Adrenal gland (tissue), 5 donors: ENCODE results near the gene DLGAP4.
"Not testable (repeated sequence)": the region's sequence is repeated elsewhere in the genome, so short reads cannot be mapped to it uniquely, and the experiment has no call there.

Experiments
- CTCF ChIP-seq, 6 experiments: fragments of 450-650 bp in 4 of 6; fragments of 200-600 bp in 2 of 6; sonication (generic) in 1 of 6; IDR thresholded peaks; 1 replicate in 5 of 6; 2 replicates in 1 of 6; pipeline versions ENCODE4 v1.5.1 to v1.8.0; 2016 to 2021; ENCODE audit warnings: antibody characterized with exemption in 6 of 6, mild to moderate bottlenecking in 2 of 6, moderate library complexity in 1 of 6
- POLR2A ChIP-seq, 2 donors: fragments of 450-650 bp; IDR thresholded peaks; one replicate each; pipeline ENCODE4 v1.6.1; 2017; ENCODE audit warnings: antibody characterized with exemption in 2 of 2, mild to moderate bottlenecking in 2 of 2, moderate library complexity in 1 of 2
- donor health status: DM: no; HTN: no; CAD: no.

- TF ChIP-seq POLR2A, CTCF (IDR thresholded peaks at IDR 0.05): not testable (repeated sequence)
These were observed 258.1 kb downstream of the DLGAP4 start for GRCh38 chr20:36564078-36564725.
